GM12892 (cell line): ENCODE measurements around the gene ANGPTL7.

Experiments
- POLR2A ChIP-seq: IDR thresholded peaks from 2 replicates; pipeline ENCODE4 v1.6.1; 2011; ENCODE audit warnings: low read depth, low read length, control low read depth
- POLR2AphosphoS5 ChIP-seq: IDR thresholded peaks from 2 replicates; pipeline ENCODE4 v1.6.1; 2011; ENCODE audit warnings: low read depth, low read length, control low read depth

GRCh38 chr1:11174261-11174942 lies 14.8 kb upstream of the ANGPTL7 start:
- TF ChIP-seq POLR2A (no peak), POLR2AphosphoS5 (no peak)
